Mammary epithelial cell (primary cell): ENCODE data around the gene RAI1.
A peak's percentile ranks its signal among the peaks of the same experiment; 100 is the strongest.

Source experiments
- CTCF ChIP-seq, 2 donors: IDR thresholded peaks in 1 of 2; conservative IDR thresholded peaks in 1 of 2; 2 replicates each; pipeline ENCODE4 v1.5.1; 2011 to 2012; ENCODE audit warnings: inconsistent platforms in 2 of 2, low read length in 2 of 2, mild to moderate bottlenecking in 2 of 2, control low read depth in 1 of 2, low read depth in 1 of 2; ENCODE audit not compliant: insufficient read depth in 1 of 2; ENCODE audit errors: extremely low read depth in 1 of 2
- EZH2 ChIP-seq: IDR thresholded peaks from 2 replicates; pipeline ENCODE4 v1.6.1; 2012; ENCODE audit warnings: low read length, inconsistent platforms, borderline replicate concordance

GRCh38 chr17:17783116-17783824, 102.0 kb downstream of the RAI1 start:
- TF ChIP-seq CTCF (conservative IDR thresholded peaks at IDR 0.05 in 1 of 2, IDR thresholded peaks at IDR 0.05 in 1 of 2; ENCODE audit: extremely low read depth in 1 of 2, insufficient read depth in 1 of 2, low read depth in 1 of 2, low read length in 2 of 2) = peak in 1 of 2 donors; percentile 24
- TF ChIP-seq EZH2 = no peak
